ENCODE measurements around the gene CDK6. TPM values are rescaled to one million over a fixed set of nuclear protein-coding genes. Genes with fewer than 3 reads are reported as not detected.

The CDK6 gene
- total and polyA plus RNA-seq, 9 of the 15 experiments (the other 6 are each of a cell fraction or from before 2014, with no cell fraction given) = 7.6 to 109 (median 44.4) TPM

DNA sequence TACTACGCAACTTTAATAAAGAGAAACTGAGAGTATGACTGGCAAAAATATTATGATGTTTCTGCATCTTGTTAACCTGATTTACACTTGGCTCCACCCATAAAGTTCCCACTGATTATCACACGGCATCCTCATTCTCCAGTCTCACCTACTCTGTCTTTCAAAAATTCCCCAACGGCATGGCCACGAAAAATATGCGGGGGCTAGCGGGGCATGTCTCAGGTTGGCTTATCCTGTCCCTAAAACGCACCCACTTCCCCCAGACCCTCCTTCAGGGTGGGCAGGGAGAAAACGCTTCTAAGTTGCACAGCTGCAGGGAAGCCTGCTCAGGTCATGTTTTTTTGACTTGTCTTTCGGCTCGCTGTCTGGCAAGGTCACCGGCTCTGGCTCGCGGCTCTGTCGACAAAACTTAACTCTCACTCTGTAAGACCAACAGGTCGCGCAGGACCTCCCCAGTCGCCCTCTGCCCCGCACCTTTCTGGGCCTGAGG is 3.8 kb downstream of the CDK6 start:
- no TSS peak for BruUV-seq (replicated peaks)

More for the DNA sequence above, 3.8 kb downstream of the CDK6 start:
- no peak overlapping the region for H2AFZ ChIP-seq (ENCODE audit: low read depth, low read length)
- ATAC-seq (no peak), FAIRE-seq (no peak), DNase-seq (ENCODE audit: extremely low read depth in 1 of 4, low spot score in 3 of 4) (no peak)
- H3K27me3 ChIP-seq (ENCODE audit: control insufficient read depth in 2 of 2, insufficient read depth in 2 of 2, low read length in 2 of 2) = no peaks in the 10 kb centered on the region
- H3K4me2 ChIP-seq (ENCODE audit: insufficient read depth, low read length) = peak overlapping the region; percentile 70
- peak overlapping the region; percentile 31 for H3K27ac ChIP-seq (ENCODE audit: extremely low read depth, low read depth, low read length)
- ChIA-PET CTCF (ENCODE audit: low intra/inter-chr PET ratio) (interaction anchor here (0.6 to 1.6 kb wide), 2 partner anchors 142 to 210 kb away, joined by 3 read pairs; no protein-coding TSS in a partner anchor), POLR2A (interaction anchor here (1.2 kb wide), 1 partner anchor 15 kb away, joined by 3 read pairs; no protein-coding TSS in a partner anchor)
- H4K20me1 ChIP-seq (replicated peaks; ENCODE audit: control insufficient read depth, insufficient read depth, low read length) = 0 out of 2 replicates have a peak, but pooled peaks cover 5% of the 10 kb centered on the region
- peaks cover 98% of the 10 kb centered on the region for H3K79me2 ChIP-seq (ENCODE audit: control insufficient read depth, insufficient read depth, low read length)
- peaks cover 4% of the 10 kb centered on the region; the same call in 1 of the 2 replicates for H3K9me3 ChIP-seq (replicated peaks; ENCODE audit: control insufficient read depth, insufficient read depth, low read depth, low read length)
- H3K4me3 ChIP-seq = peak overlapping the region; percentile 56; the same call in 1 of the 2 replicates
- WGBS (ENCODE audit: insufficient coverage, low coverage, missing lambda C conversion rate) = 75% methylated on average over 18 of the region's 18 CpGs
- TF ChIP-seq NRF1 (conservative IDR thresholded peaks at IDR 0.05 in 1 of 2, IDR thresholded peaks at IDR 0.05 in 1 of 2) (0 out of 4 replicates have a peak, but pooled peaks of 1 of the 2 experiments have one; percentile 18), KAT7 (CRISPR knock-in tag; IDR thresholded peaks at IDR 0.05; ENCODE audit: borderline replicate concordance) (peak; percentile 41; the same call in 1 of the 2 replicates), CC2D1A (IDR thresholded peaks at IDR 0.05) (peak; percentile 42; the same call in 1 of the 2 replicates)
- TF ChIP-seq, protein P1, sequence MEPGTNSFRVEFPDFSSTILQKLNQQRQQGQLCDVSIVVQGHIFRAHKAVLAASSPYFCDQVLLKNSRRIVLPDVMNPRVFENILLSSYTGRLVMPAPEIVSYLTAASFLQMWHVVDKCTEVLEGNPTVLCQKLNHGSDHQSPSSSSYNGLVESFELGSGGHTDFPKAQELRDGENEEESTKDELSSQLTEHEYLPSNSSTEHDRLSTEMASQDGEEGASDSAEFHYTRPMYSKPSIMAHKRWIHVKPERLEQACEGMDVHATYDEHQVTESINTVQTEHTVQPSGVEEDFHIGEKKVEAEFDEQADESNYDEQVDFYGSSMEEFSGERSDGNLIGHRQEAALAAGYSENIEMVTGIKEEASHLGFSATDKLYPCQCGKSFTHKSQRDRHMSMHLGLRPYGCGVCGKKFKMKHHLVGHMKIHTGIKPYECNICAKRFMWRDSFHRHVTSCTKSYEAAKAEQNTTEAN (CRISPR knock-in tag; IDR thresholded peaks at IDR 0.05) = no peak
- intact Hi-C loops (cut with micrococcal nuclease) (loop anchor here (2.0 kb wide), 1 partner anchor 142 kb away; no protein-coding TSS in a partner anchor), in situ Hi-C loops (cut with MboI) (no loop called here)
- H3K4me1 ChIP-seq (replicated peaks in 1 of 2; ENCODE audit: control insufficient read depth in 2 of 2, insufficient read depth in 2 of 2, low read length in 2 of 2) = peaks cover 1 to 31% of the 10 kb centered on the region in 2 experiments; a peak in 3 of 5 replicates
- H3K9ac ChIP-seq (ENCODE audit: insufficient read depth in 1 of 2, low read depth in 2 of 2, low read length in 2 of 2) = peak overlapping the region; percentile 39 to 84
- no peaks in the 10 kb centered on the region for H3K9me1 ChIP-seq (ENCODE audit: control insufficient read depth, insufficient read depth, low read length)
- peaks cover 60% of the 10 kb centered on the region for H3K36me3 ChIP-seq (ENCODE audit: control insufficient read depth, insufficient read depth, low read length)

All from K562 (cell line).